HG03060 (cell line): Measurements from ENCODE around the gene ANKRD10.
A peak's percentile ranks its signal among the peaks of the same experiment; 100 is the strongest.
"Not testable (repeated sequence)": the region's sequence is repeated elsewhere in the genome, so short reads cannot be mapped to it uniquely, and the experiment has no call there.

Source experiments
- ATAC-seq: cut with Tn5 transposase; IDR thresholded peaks from one replicate; pipeline ENCODE4 v1.9.1; 2021; ENCODE audit warnings: low read depth, moderate number of reproducible peaks; ENCODE audit not compliant: unreplicated experiment

ANKRD10 gene

GRCh38 chr13:110915057-110915873 is at the start of gene ANKRD10:
Gene ANKRD10, minus strand, starts transcription at chr13:110915069. Its CDS starts 135 bp downstream, at chr13:110914934.
- ATAC-seq, result peak; percentile 60

GRCh38 chr13:110964229-110965037 is 49.6 kb upstream of the ANKRD10 start:
- no peak for ATAC-seq

- no peak for ATAC-seq
Measured at GRCh38 chr13:110963554-110963970, 48.7 kb upstream of the ANKRD10 start.

- no peak for ATAC-seq
Measured at GRCh38 chr13:110961959-110962358, 47.1 kb upstream of the ANKRD10 start.

GRCh38 chr13:110960204-110960603 is 45.3 kb upstream of the ANKRD10 start:
- no peak for ATAC-seq

- ATAC-seq, result no peak
Measured at GRCh38 chr13:110957931-110958330, 43.1 kb upstream of the ANKRD10 start.

GRCh38 chr13:110957181-110957884 is 42.5 kb upstream of the ANKRD10 start:
- ATAC-seq, result no peak

- not testable (repeated sequence) for ATAC-seq
Measured at GRCh38 chr13:110956216-110956615, 41.3 kb upstream of the ANKRD10 start.

- ATAC-seq, result not testable (repeated sequence)
Measured at GRCh38 chr13:110955608-110956007, 40.7 kb upstream of the ANKRD10 start.

- ATAC-seq, result peak; percentile 43
Measured at GRCh38 chr13:110955072-110955503, 40.2 kb upstream of the ANKRD10 start.

GRCh38 chr13:110954533-110954920 is 39.7 kb upstream of the ANKRD10 start:
- ATAC-seq, result not testable (repeated sequence)

GRCh38 chr13:110953833-110954532 is 39.1 kb upstream of the ANKRD10 start:
- ATAC-seq, result no peak

GRCh38 chr13:110953416-110953815 is 38.5 kb upstream of the ANKRD10 start:
- ATAC-seq, result no peak

GRCh38 chr13:110952135-110952534 is 37.3 kb upstream of the ANKRD10 start:
- ATAC-seq, result not testable (repeated sequence)

- no peak for ATAC-seq
Measured at GRCh38 chr13:110950819-110951570, 36.1 kb upstream of the ANKRD10 start.

GRCh38 chr13:110950356-110950755 is 35.5 kb upstream of the ANKRD10 start:
- ATAC-seq, result no peak

GRCh38 chr13:110949628-110950027 is 34.8 kb upstream of the ANKRD10 start:
- no peak for ATAC-seq

GRCh38 chr13:110949116-110949515 is 34.2 kb upstream of the ANKRD10 start:
- no peak for ATAC-seq

- not testable (repeated sequence) for ATAC-seq
Measured at GRCh38 chr13:110947338-110947737, 32.5 kb upstream of the ANKRD10 start.
